Mammary epithelial cell (primary cell): Measurements from ENCODE around the gene SRM.

ENCODE experiments used
- EZH2 ChIP-seq: IDR thresholded peaks from 2 replicates; pipeline ENCODE4 v1.6.1; 2012; ENCODE audit warnings: low read length, inconsistent platforms, borderline replicate concordance
- TF ChIP-seq, protein P1 (sequence below), 2 donors: IDR thresholded peaks in 1 of 2; conservative IDR thresholded peaks in 1 of 2; 2 replicates each; pipeline ENCODE4 v1.5.1; 2011 to 2012; ENCODE audit warnings: inconsistent platforms in 2 of 2, low read length in 2 of 2, mild to moderate bottlenecking in 2 of 2, control low read depth in 1 of 2, low read depth in 1 of 2; ENCODE audit not compliant: insufficient read depth in 1 of 2; ENCODE audit errors: extremely low read depth in 1 of 2

GRCh38 chr1:11024154-11024873 lies 35.5 kb downstream of the SRM start:
- TF ChIP-seq, protein P1, sequence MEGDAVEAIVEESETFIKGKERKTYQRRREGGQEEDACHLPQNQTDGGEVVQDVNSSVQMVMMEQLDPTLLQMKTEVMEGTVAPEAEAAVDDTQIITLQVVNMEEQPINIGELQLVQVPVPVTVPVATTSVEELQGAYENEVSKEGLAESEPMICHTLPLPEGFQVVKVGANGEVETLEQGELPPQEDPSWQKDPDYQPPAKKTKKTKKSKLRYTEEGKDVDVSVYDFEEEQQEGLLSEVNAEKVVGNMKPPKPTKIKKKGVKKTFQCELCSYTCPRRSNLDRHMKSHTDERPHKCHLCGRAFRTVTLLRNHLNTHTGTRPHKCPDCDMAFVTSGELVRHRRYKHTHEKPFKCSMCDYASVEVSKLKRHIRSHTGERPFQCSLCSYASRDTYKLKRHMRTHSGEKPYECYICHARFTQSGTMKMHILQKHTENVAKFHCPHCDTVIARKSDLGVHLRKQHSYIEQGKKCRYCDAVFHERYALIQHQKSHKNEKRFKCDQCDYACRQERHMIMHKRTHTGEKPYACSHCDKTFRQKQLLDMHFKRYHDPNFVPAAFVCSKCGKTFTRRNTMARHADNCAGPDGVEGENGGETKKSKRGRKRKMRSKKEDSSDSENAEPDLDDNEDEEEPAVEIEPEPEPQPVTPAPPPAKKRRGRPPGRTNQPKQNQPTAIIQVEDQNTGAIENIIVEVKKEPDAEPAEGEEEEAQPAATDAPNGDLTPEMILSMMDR (conservative IDR thresholded peaks at IDR 0.05 in 1 of 2, IDR thresholded peaks at IDR 0.05 in 1 of 2; ENCODE audit: extremely low read depth in 1 of 2, insufficient read depth in 1 of 2, low read depth in 1 of 2, low read length in 2 of 2) = no peak
- no peak for TF ChIP-seq EZH2
